Osteoblast (primary cell): ENCODE measurements around the gene TPM1. TPM values are rescaled to one million over a fixed set of nuclear protein-coding genes. Genes with fewer than 3 reads are reported as not detected.

ENCODE experiments used
- DNase-seq: peaks from one replicate; pipeline ENCODE4 v3.0.0; 2011; ENCODE audit warnings: low spot score, mixed read lengths; ENCODE audit not compliant: insufficient read length; ENCODE audit errors: missing footprints
- H2AFZ ChIP-seq: 2 replicates; pipeline ENCODE4 v1.6.0; 2011; ENCODE audit warnings: mild to moderate bottlenecking, low read length
- H3K27ac ChIP-seq: 2 replicates; pipeline ENCODE4 v1.5.1; 2011; ENCODE audit warnings: mild to moderate bottlenecking, low read depth, low read length, moderate library complexity
- H3K27me3 ChIP-seq: 2 replicates; pipeline ENCODE4 v1.6.0; 2012; ENCODE audit warnings: mild to moderate bottlenecking, control low read depth, inconsistent platforms, low read length, moderate library complexity; ENCODE audit not compliant: insufficient read depth
- H3K36me3 ChIP-seq: 2 replicates; pipeline ENCODE4 v1.5.1; 2011; ENCODE audit warnings: mild to moderate bottlenecking, low read length, control low read depth, moderate library complexity; ENCODE audit not compliant: insufficient read depth
- H3K4me1 ChIP-seq: 2 replicates; pipeline ENCODE4 v1.5.1; 2011; ENCODE audit warnings: mild to moderate bottlenecking, low read length, control low read depth, moderate library complexity; ENCODE audit not compliant: insufficient read depth
- H3K4me2 ChIP-seq: 2 replicates; pipeline ENCODE4 v1.6.0; 2011; ENCODE audit warnings: mild to moderate bottlenecking, low read length; ENCODE audit not compliant: insufficient read depth
- H3K4me3 ChIP-seq: fragments of 200-600 bp; sonication (generic); 3 replicates; pipeline ENCODE4 v1.5.1; 2012; ENCODE audit warnings: mild to moderate bottlenecking, low read length, inconsistent platforms; ENCODE audit not compliant: insufficient read depth
- H3K79me2 ChIP-seq: 2 replicates; pipeline ENCODE4 v1.6.0; 2012; ENCODE audit warnings: mild to moderate bottlenecking, low read length, control low read depth, inconsistent platforms; ENCODE audit not compliant: insufficient read depth
- H3K9me3 ChIP-seq: 2 replicates; pipeline ENCODE4 v1.5.1; 2011; ENCODE audit warnings: low read depth, low read length, control low read depth
- H4K20me1 ChIP-seq: 2 replicates; pipeline ENCODE4 v1.6.0; 2012; ENCODE audit warnings: mild to moderate bottlenecking, low read length, control low read depth; ENCODE audit not compliant: insufficient read depth
- total RNA-seq: library from RNA; depleted of rRNA; stranded (reverse); fragments of >200 nt; gene quantifications from 2 replicates; pipeline ENCODE4 v1.2.3, GENCODE V29; 2012
- TF ChIP-seq, protein P1 (sequence below): IDR thresholded peaks from 2 replicates; pipeline ENCODE4 v1.5.1; 2011; ENCODE audit warnings: mild to moderate bottlenecking, low read depth, low read length, moderate library complexity; ENCODE audit errors: extremely low read depth

The TPM1 gene
- total RNA-seq, 1 donor, result 1,563 TPM

DNA sequence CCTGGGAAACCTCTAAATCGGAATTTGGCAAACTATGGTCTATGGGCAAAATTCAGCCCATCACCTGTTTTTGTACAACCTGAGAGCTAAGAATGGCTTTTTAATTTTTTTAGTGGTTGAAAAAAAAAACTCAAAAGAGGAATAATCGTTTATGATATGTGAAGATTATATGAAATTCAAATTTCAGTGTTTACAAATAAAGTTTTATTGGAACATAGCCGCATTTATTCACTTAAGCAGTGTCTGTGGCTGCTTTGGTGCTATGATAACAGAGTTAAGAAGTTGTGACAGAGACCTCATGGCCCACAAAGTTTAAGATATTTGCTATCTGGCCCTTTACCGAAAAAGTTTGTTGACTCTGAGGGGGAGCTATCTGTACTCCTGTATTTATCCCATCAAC is 42.7 kb downstream of the TPM1 start:
- no peak for DNase-seq
- H3K4me1 ChIP-seq, result peaks cover 23% of the 10 kb centered on the region
- no peak overlapping the region for H3K4me2 ChIP-seq
- H3K27me3 ChIP-seq, result no peaks in the 10 kb centered on the region
- no peaks in the 10 kb centered on the region for H4K20me1 ChIP-seq
- H3K79me2 ChIP-seq, result no peaks in the 10 kb centered on the region
- H3K4me3 ChIP-seq, result no peak overlapping the region
- no peak overlapping the region for H2AFZ ChIP-seq
- TF ChIP-seq, protein P1, sequence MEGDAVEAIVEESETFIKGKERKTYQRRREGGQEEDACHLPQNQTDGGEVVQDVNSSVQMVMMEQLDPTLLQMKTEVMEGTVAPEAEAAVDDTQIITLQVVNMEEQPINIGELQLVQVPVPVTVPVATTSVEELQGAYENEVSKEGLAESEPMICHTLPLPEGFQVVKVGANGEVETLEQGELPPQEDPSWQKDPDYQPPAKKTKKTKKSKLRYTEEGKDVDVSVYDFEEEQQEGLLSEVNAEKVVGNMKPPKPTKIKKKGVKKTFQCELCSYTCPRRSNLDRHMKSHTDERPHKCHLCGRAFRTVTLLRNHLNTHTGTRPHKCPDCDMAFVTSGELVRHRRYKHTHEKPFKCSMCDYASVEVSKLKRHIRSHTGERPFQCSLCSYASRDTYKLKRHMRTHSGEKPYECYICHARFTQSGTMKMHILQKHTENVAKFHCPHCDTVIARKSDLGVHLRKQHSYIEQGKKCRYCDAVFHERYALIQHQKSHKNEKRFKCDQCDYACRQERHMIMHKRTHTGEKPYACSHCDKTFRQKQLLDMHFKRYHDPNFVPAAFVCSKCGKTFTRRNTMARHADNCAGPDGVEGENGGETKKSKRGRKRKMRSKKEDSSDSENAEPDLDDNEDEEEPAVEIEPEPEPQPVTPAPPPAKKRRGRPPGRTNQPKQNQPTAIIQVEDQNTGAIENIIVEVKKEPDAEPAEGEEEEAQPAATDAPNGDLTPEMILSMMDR, result no peak
- H3K27ac ChIP-seq, result no peak overlapping the region
- no peaks in the 10 kb centered on the region for H3K9me3 ChIP-seq
- no peaks in the 10 kb centered on the region for H3K36me3 ChIP-seq

DNA sequence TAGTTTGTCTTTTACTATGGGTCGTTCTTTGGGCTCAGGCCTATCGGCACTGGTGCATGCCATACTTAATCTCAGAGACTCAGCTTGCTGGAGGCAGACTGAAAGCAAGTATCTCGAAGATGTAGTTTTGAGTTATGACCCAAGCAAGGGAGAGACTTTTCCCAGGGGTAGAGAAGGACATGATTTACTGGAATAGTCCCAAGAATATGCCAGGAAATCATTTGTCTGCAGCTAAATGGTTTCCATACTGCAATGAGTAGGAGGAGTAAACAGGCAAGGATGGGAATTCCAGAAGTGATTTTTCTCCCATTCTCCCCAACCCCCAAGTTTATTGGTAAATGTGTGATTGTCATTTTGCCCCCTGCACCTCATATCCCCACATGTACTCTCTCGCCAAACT is 43.7 kb downstream of the TPM1 start:
- no peak for DNase-seq
- Histone ChIP-seq H2AFZ (peak overlapping the region; percentile 42), H3K27me3 (no peaks in the 10 kb centered on the region), H3K36me3 (no peaks in the 10 kb centered on the region), H4K20me1 (no peaks in the 10 kb centered on the region), H3K27ac (no peak overlapping the region), H3K4me1 (peaks cover 21% of the 10 kb centered on the region), H3K9me3 (no peaks in the 10 kb centered on the region), H3K79me2 (no peaks in the 10 kb centered on the region), H3K4me3 (no peak overlapping the region), H3K4me2 (no peak overlapping the region)
- TF ChIP-seq, protein P1, result no peak

DNA sequence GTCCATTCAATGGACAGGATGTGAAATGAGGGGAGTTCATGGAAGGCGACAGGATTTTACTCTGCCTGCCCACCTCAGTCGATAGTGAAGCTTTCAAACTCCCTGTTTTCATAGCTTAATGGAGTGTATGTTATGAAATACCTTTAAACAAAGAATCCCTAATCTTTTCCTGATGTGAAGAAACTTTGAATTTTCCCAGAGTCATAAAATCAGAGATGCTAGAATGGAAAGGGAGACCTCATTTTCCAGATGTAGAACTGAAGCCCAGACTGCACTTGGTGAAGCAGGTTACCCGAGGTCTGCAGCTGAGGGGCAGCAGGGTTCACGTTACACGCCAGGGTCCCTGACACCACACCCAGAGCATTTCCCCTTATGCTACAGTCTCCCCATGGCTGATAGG is 44.4 kb downstream of the TPM1 start:
- H3K36me3 ChIP-seq, result no peaks in the 10 kb centered on the region
- no peaks in the 10 kb centered on the region for H3K27me3 ChIP-seq
- H2AFZ ChIP-seq, result no peak overlapping the region
- H3K79me2 ChIP-seq, result no peaks in the 10 kb centered on the region
- H3K9me3 ChIP-seq, result no peaks in the 10 kb centered on the region
- no peak overlapping the region for H3K4me2 ChIP-seq
- no peak for DNase-seq
- peaks cover 21% of the 10 kb centered on the region for H3K4me1 ChIP-seq
- no peak overlapping the region for H3K4me3 ChIP-seq
- no peak overlapping the region for H3K27ac ChIP-seq
- no peaks in the 10 kb centered on the region for H4K20me1 ChIP-seq
- TF ChIP-seq, protein P1, result no peak

DNA sequence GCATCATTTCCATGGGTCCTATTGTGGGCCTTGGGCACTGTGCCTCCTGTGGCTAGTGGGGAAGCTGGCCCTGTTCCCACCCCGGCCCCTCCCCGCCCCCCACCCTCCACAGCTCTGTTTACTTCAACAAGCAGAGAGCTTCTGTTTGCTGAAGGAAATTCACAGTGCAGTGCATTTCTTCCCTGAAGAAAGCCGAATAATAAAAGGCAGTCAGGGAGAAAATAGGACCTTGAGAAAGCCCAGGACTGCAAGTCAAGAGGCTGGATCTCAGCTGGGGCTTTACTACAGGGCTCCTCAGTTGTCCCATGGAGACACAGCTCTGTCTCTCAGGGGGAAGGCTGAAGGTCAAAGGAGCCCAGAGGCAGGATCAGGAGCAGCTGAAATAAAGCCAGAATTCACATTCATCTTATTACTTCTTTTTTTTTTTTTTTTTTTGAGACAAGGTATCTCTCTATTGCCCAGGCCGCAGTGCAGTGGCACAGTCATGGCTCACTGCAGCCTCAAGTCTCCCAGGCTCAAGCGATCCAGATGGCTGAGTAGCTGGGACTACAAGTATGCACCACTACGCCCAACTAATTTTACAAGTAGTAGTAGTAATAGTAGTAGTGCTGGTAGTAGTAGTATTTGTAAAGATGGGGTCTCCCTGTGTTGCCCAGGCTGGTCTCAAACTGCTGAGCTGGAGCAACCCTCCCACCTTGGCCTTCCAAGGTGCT is 46.1 kb downstream of the TPM1 start:
- H3K27ac ChIP-seq, result peak overlapping the region; percentile 93
- H2AFZ ChIP-seq, result peak overlapping the region; percentile 61

More for the DNA sequence above, 46.1 kb downstream of the TPM1 start:
- Histone ChIP-seq H3K4me3 (no peak overlapping the region), H3K79me2 (no peaks in the 10 kb centered on the region), H3K9me3 (no peaks in the 10 kb centered on the region), H3K27me3 (no peaks in the 10 kb centered on the region), H4K20me1 (no peaks in the 10 kb centered on the region), H3K36me3 (no peaks in the 10 kb centered on the region), H3K4me1 (peaks cover 27% of the 10 kb centered on the region), H3K4me2 (peak overlapping the region; percentile 48)
- TF ChIP-seq, protein P1, result no peak
- DNase-seq, result no peak
